Gastroesophageal sphincter (tissue), 3 donors: ENCODE results near the gene SLC39A11.

Experiments used
- EP300 ChIP-seq: sonication (generic); formaldehyde crosslinking; IDR thresholded peaks from one replicate; pipeline ENCODE4 v1.6.1; 2017; ENCODE audit warnings: antibody characterized with exemption, mild to moderate bottlenecking
- POLR2A ChIP-seq, 2 donors: fragments of 450-650 bp; IDR thresholded peaks; one replicate each; pipeline ENCODE4 v1.6.1; 2017; ENCODE audit warnings: antibody characterized with exemption in 2 of 2, mild to moderate bottlenecking in 2 of 2, moderate library complexity in 1 of 2
- TF ChIP-seq, protein P1 (sequence below), 4 experiments: fragments of 200-600 bp in 2 of 4; fragments of 450-650 bp in 2 of 4; sonication (generic) in 1 of 4; IDR thresholded peaks; one replicate each; pipeline ENCODE4 v1.5.1; 2017 to 2019; ENCODE audit warnings: antibody characterized with exemption in 4 of 4, mild to moderate bottlenecking in 2 of 4, moderate library complexity in 2 of 4

- TF ChIP-seq EP300 (no peak), POLR2A (IDR thresholded peaks at IDR 0.05) (no peak)
- TF ChIP-seq, protein P1, sequence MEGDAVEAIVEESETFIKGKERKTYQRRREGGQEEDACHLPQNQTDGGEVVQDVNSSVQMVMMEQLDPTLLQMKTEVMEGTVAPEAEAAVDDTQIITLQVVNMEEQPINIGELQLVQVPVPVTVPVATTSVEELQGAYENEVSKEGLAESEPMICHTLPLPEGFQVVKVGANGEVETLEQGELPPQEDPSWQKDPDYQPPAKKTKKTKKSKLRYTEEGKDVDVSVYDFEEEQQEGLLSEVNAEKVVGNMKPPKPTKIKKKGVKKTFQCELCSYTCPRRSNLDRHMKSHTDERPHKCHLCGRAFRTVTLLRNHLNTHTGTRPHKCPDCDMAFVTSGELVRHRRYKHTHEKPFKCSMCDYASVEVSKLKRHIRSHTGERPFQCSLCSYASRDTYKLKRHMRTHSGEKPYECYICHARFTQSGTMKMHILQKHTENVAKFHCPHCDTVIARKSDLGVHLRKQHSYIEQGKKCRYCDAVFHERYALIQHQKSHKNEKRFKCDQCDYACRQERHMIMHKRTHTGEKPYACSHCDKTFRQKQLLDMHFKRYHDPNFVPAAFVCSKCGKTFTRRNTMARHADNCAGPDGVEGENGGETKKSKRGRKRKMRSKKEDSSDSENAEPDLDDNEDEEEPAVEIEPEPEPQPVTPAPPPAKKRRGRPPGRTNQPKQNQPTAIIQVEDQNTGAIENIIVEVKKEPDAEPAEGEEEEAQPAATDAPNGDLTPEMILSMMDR (IDR thresholded peaks at IDR 0.05): no peak
These were observed 94.1 kb downstream of the SLC39A11 start for GRCh38 chr17:72998343-72998742.
